PFSK-1 (cell line): Measurements from ENCODE around the gene GPRC6A.

Experiments
- FOXP2 ChIP-seq: optimal IDR thresholded peaks from 2 replicates; pipeline ENCODE3; 2011; ENCODE audit warnings: borderline replicate concordance, control low read depth, inconsistent platforms; ENCODE audit not compliant: insufficient read depth; ENCODE audit errors: extremely low read length, extremely low read depth
- POLR2AphosphoS5 ChIP-seq: IDR thresholded peaks from 2 replicates; pipeline ENCODE4 v1.6.1; 2012; ENCODE audit warnings: low read depth, mild to moderate bottlenecking, control low read depth, low read length, moderate library complexity
- SIN3A ChIP-seq: IDR thresholded peaks from 2 replicates; pipeline ENCODE4 v1.6.1; 2012; ENCODE audit warnings: mild to moderate bottlenecking, low read length, moderate library complexity, borderline replicate concordance; ENCODE audit not compliant: insufficient read depth
- TAF1 ChIP-seq: IDR thresholded peaks from 2 replicates; pipeline ENCODE4 v1.6.1; 2012; ENCODE audit warnings: low read length, control low read depth, borderline replicate concordance; ENCODE audit not compliant: insufficient read depth
- TF ChIP-seq, protein P1 (sequence below), 2 experiments: IDR thresholded peaks; 2 replicates each; pipeline versions ENCODE4 v1.6.1 to v1.8.0; 2011 to 2012; ENCODE audit warnings: low read depth in 2 of 2, low read length in 2 of 2, control low read depth in 1 of 2, inconsistent platforms in 1 of 2, mild to moderate bottlenecking in 1 of 2, moderate library complexity in 1 of 2; ENCODE audit not compliant: insufficient read depth in 1 of 2

The GPRC6A gene

DNA sequence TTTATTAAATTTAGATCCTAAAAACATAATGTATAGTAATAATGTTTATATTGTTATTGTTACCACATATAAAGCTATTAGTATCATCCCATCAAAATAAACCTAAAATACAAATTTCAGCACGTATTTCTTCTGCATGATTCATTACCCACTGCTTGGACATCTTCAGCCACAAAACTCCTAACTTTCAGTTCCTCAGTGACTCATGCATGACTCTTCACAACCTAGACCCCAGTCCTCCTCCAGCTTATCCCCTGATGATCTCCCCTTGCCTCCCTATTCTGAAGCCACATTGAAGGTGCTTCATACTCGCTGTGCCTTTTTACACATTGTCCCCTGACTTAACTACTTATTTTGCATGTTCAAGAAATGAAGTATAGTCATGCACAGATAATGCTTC is 11.2 kb upstream of the GPRC6A start:
- TF ChIP-seq FOXP2: no peak
- TF ChIP-seq, protein P1, sequence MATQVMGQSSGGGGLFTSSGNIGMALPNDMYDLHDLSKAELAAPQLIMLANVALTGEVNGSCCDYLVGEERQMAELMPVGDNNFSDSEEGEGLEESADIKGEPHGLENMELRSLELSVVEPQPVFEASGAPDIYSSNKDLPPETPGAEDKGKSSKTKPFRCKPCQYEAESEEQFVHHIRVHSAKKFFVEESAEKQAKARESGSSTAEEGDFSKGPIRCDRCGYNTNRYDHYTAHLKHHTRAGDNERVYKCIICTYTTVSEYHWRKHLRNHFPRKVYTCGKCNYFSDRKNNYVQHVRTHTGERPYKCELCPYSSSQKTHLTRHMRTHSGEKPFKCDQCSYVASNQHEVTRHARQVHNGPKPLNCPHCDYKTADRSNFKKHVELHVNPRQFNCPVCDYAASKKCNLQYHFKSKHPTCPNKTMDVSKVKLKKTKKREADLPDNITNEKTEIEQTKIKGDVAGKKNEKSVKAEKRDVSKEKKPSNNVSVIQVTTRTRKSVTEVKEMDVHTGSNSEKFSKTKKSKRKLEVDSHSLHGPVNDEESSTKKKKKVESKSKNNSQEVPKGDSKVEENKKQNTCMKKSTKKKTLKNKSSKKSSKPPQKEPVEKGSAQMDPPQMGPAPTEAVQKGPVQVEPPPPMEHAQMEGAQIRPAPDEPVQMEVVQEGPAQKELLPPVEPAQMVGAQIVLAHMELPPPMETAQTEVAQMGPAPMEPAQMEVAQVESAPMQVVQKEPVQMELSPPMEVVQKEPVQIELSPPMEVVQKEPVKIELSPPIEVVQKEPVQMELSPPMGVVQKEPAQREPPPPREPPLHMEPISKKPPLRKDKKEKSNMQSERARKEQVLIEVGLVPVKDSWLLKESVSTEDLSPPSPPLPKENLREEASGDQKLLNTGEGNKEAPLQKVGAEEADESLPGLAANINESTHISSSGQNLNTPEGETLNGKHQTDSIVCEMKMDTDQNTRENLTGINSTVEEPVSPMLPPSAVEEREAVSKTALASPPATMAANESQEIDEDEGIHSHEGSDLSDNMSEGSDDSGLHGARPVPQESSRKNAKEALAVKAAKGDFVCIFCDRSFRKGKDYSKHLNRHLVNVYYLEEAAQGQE (IDR thresholded peaks at IDR 0.05; ENCODE audit: insufficient read depth in 1 of 2, low read depth in 2 of 2, low read length in 2 of 2): no peak
- no peak for TF ChIP-seq TAF1
- TF ChIP-seq SIN3A: no peak
- TF ChIP-seq POLR2AphosphoS5: no peak

DNA sequence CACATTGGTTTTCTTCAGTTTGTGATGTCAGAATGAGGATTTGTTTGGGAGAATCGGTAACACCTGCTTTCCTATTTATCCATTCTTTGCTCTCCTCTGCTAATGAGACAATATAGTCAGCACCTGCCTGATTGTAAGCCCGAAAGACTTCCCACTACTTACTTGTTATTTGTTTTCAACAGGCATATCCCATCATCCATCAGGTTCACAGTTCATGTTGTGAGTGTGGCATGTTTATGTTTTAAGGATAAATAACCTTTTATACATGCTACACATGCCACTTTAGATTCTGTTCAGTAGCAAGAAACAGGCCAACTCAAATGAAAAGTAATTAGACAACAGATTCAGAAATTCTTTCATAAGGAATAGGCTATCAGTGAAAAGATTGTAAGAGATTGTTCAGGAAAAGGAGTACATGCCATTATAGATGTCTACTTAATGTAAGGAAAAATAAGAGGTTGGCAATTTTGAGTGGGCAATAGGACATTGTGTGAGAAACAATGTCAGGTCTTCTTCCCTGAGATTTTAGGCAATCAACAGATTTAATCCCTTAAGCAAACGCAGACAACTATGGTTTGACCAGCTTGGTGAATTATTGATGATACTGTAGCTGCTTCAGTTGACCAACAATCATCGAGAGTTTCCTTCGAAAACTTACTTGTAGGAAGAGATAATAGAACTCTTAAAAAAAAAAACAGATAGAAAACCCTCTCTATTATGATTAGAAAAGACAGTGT is 7.9 kb upstream of the GPRC6A start:
- TF ChIP-seq POLR2AphosphoS5: no peak
- TF ChIP-seq, protein P1 (IDR thresholded peaks at IDR 0.05; ENCODE audit: insufficient read depth in 1 of 2, low read depth in 2 of 2, low read length in 2 of 2): no peak

DNA sequence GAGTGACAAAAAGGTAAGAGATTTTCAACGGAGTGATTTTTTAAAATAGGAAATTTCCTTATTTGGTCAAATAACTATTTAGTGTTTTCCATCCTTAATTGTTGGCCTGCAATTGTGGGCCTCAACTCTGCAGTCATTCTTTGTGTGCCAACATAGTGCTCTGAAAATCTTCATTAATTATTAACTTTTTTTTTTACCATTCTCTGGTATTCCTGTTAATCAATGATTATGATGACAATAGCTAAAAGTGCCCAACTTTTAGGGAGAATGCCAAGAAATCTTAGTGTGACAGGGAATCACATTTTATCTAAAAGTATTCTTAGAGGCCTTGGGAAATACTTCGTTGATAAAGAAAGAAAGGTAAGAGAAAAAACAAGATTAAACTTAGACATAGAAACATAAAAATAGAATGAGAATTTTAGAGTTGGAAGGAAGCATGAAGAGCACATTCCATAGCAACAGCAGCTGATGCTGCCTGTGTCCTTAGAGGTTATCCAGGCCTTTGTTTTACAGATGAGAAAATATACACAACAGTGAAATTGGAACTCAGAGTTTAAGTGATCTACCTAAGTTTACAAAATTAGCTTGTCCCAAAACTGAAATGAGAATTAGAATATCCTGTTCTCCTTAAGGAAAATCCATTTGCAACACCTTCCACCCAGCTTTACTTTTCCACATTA is 1.2 kb downstream of the GPRC6A start:
- TF ChIP-seq FOXP2 (no peak), SIN3A (no peak), POLR2AphosphoS5 (no peak), TAF1 (no peak)
- TF ChIP-seq, protein P1 (IDR thresholded peaks at IDR 0.05; ENCODE audit: insufficient read depth in 1 of 2, low read depth in 2 of 2, low read length in 2 of 2): no peak

DNA sequence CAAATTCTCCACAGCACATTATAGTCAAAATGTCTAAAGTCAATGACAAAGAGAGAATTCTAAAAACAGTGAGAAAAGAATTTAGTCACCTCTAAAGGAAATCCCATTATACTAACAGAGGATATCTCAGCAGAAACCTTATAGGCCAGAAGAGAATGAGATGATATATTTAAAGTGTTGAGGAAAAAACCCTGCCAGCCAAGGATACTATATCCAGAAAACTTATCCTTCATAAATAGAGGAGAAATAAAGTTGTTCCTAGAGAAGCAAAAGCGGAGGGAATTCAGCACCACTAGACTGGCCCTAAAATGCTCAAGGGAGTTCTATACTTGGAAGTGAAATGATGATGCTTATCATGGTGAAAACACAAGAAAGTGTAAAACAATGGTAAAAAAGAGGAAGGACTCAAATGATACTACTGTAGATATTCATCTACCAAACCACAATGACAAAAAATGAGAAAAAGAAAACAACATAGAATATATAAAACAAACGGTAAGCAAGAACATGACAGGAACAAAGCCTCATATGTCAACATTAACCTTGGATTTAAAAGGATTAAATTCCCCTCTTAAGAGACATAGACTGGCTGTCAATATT is 16.7 kb downstream of the GPRC6A start:
- TF ChIP-seq, protein P1 (IDR thresholded peaks at IDR 0.05; ENCODE audit: insufficient read depth in 1 of 2, low read depth in 2 of 2, low read length in 2 of 2): no peak
- TF ChIP-seq POLR2AphosphoS5: no peak
- TF ChIP-seq TAF1: no peak
- no peak for TF ChIP-seq FOXP2
- TF ChIP-seq SIN3A: no peak
